Adrenal gland (tissue), 5 donors: ENCODE data around the gene PLXNA2.

ENCODE experiments used
- CTCF ChIP-seq, 6 experiments: fragments of 450-650 bp in 4 of 6; fragments of 200-600 bp in 2 of 6; sonication (generic) in 1 of 6; IDR thresholded peaks; 1 replicate in 5 of 6; 2 replicates in 1 of 6; pipeline versions ENCODE4 v1.5.1 to v1.8.0; 2016 to 2021; ENCODE audit warnings: antibody characterized with exemption in 6 of 6, mild to moderate bottlenecking in 2 of 6, moderate library complexity in 1 of 6
- POLR2A ChIP-seq, 2 donors: fragments of 450-650 bp; IDR thresholded peaks; one replicate each; pipeline ENCODE4 v1.6.1; 2017; ENCODE audit warnings: antibody characterized with exemption in 2 of 2, mild to moderate bottlenecking in 2 of 2, moderate library complexity in 1 of 2
- donor health status: DM: no; HTN: no; CAD: no.

GRCh38 chr1:208174200-208174599 is 70.0 kb downstream of the PLXNA2 start:
- TF ChIP-seq CTCF (IDR thresholded peaks at IDR 0.05) (no peak), POLR2A (IDR thresholded peaks at IDR 0.05) (no peak)
